ENCODE data around the gene ABLIM3.
A peak's percentile ranks its signal among the peaks of the same experiment; 100 is the strongest.

Gene ABLIM3

GRCh38 chr5:149221731-149222342, 80.5 kb downstream of the ABLIM3 start:
- DNase-seq (ENCODE audit: low read depth): no peak

GRCh38 chr5:149223081-149223848, 82.0 kb downstream of the ABLIM3 start:
- no peak for DNase-seq (ENCODE audit: low read depth)

More at GRCh38 chr5:149221731-149222342, 80.5 kb downstream of the ABLIM3 start:
- no peak for TF ChIP-seq CTCF (IDR thresholded peaks at IDR 0.05; ENCODE audit: low read depth, low read length, missing control alignments)
- H3K4me3 ChIP-seq (ENCODE audit: low read depth, low read length): no peak overlapping the region

GRCh38 chr5:149224282-149224681, 83.0 kb downstream of the ABLIM3 start:
- no peak for DNase-seq (ENCODE audit: low read depth)
- no peak overlapping the region for H3K4me3 ChIP-seq (ENCODE audit: low read depth, low read length)

More at GRCh38 chr5:149223081-149223848, 82.0 kb downstream of the ABLIM3 start:
- no peak for TF ChIP-seq CTCF (IDR thresholded peaks at IDR 0.05; ENCODE audit: low read depth, low read length, missing control alignments)
- no peak overlapping the region for H3K4me3 ChIP-seq (ENCODE audit: low read depth, low read length)

GRCh38 chr5:149227168-149227826, 86.0 kb downstream of the ABLIM3 start:
- DNase-seq (ENCODE audit: low read depth): no peak

More at GRCh38 chr5:149224282-149224681, 83.0 kb downstream of the ABLIM3 start:
- TF ChIP-seq CTCF (IDR thresholded peaks at IDR 0.05; ENCODE audit: low read depth, low read length, missing control alignments): no peak

GRCh38 chr5:149228618-149229297, 87.5 kb downstream of the ABLIM3 start:
- peak; percentile 16 for TF ChIP-seq CTCF (IDR thresholded peaks at IDR 0.05; ENCODE audit: low read depth, low read length, missing control alignments)
- no peak for DNase-seq (ENCODE audit: low read depth)
- no peak overlapping the region for H3K4me3 ChIP-seq (ENCODE audit: low read depth, low read length)

More at GRCh38 chr5:149227168-149227826, 86.0 kb downstream of the ABLIM3 start:
- H3K4me3 ChIP-seq (ENCODE audit: low read depth, low read length): no peak overlapping the region
- TF ChIP-seq CTCF (IDR thresholded peaks at IDR 0.05; ENCODE audit: low read depth, low read length, missing control alignments): no peak

GRCh38 chr5:149229298-149229937, 88.1 kb downstream of the ABLIM3 start:
- no peak for TF ChIP-seq CTCF (IDR thresholded peaks at IDR 0.05; ENCODE audit: low read depth, low read length, missing control alignments)
- H3K4me3 ChIP-seq (ENCODE audit: low read depth, low read length): no peak overlapping the region
- DNase-seq (ENCODE audit: low read depth): no peak
